Prostate gland (tissue), 2 donors: ENCODE measurements around the gene JPH3. TPM values are rescaled to one million over a fixed set of nuclear protein-coding genes. Genes with fewer than 3 reads are reported as not detected.
"Not testable (repeated sequence)": the region's sequence is repeated elsewhere in the genome, so short reads cannot be mapped to it uniquely, and the experiment has no call there.

Source experiments
- DNase-seq: peaks from one replicate; pipeline ENCODE4 v3.0.0-alpha.2; 2019; ENCODE audit warnings: low spot score
- H3K27ac ChIP-seq, 2 donors: fragments of 200-600 bp; sonication (generic); 2 replicates each; pipeline ENCODE4 v1.5.1; 2017 to 2019
- H3K27me3 ChIP-seq: fragments of 200-600 bp; sonication (generic); replicated peaks from 2 replicates; pipeline ENCODE4 v1.5.1; 2019; ENCODE audit not compliant: insufficient read depth
- H3K36me3 ChIP-seq, 2 donors: fragments of 200-600 bp; sonication (generic); 1 replicate in 1 of 2; 2 replicates in 1 of 2; pipeline versions ENCODE4 v1.5.1 to v1.8.1; 2017 to 2019
- H3K4me1 ChIP-seq: fragments of 200-600 bp; sonication (generic); replicated peaks from 2 replicates; pipeline ENCODE4 v1.5.1; 2019
- H3K4me3 ChIP-seq, 2 donors: fragments of 200-600 bp; sonication (generic); 2 replicates each; pipeline ENCODE4 v1.5.1; 2017 to 2019
- H3K9me3 ChIP-seq: fragments of 200-600 bp; sonication (generic); 2 replicates; pipeline ENCODE4 v1.5.1; 2017
- CTCF ChIP-seq, 4 experiments: fragments of 200-600 bp in 2 of 4; fragments of 450-650 bp in 2 of 4; sonication (generic) in 2 of 4; IDR thresholded peaks; 1 replicate in 3 of 4; 2 replicates in 1 of 4; pipeline ENCODE4 v1.5.1; 2016 to 2019; ENCODE audit warnings: antibody characterized with exemption in 4 of 4, mild to moderate bottlenecking in 2 of 4, moderate library complexity in 2 of 4
- POLR2A ChIP-seq: fragments of 450-650 bp; IDR thresholded peaks from one replicate; pipeline ENCODE4 v1.6.1; 2016; ENCODE audit warnings: antibody characterized with exemption, mild to moderate bottlenecking
- POLR2AphosphoS5 ChIP-seq: sonication (generic); formaldehyde crosslinking; IDR thresholded peaks from one replicate; pipeline ENCODE4 v1.6.1; 2017; ENCODE audit warnings: antibody characterized with exemption
- WGBS: methylation state at CpG from one replicate; pipeline ENCODE4 v1.1.5; 2018; 5-methylcytosine and 5-hydroxymethylcytosine counted together
- intact Hi-C: fragments of 100-400 bp; cut with DNase I; formaldehyde crosslinking; loops from one replicate; pipeline ENCODE4 v1.14.2; 2022
- total RNA-seq, 2 donors: library from RNA; depleted of rRNA; stranded (reverse); fragments of >200 nt; gene quantifications; one replicate each; pipeline ENCODE4 v1.1.0, GENCODE V29; 2016

Gene JPH3
- total RNA-seq, 2 donors from 2014 or later = 1.0 to 6.1 TPM

- WGBS = 73% methylated on average over 6 of the region's 6 CpGs
- intact Hi-C loops = no loop called here
- Histone ChIP-seq H3K27me3 (peaks cover 11% of the 10 kb centered on the region), H3K4me1 (peaks cover 7% of the 10 kb centered on the region), H3K4me3 (no peak overlapping the region), H3K36me3 (no peaks in the 10 kb centered on the region), H3K9me3 (no peaks in the 10 kb centered on the region), H3K27ac (no peak overlapping the region)
- TF ChIP-seq CTCF (IDR thresholded peaks at IDR 0.05) (no peak), POLR2A (no peak), POLR2AphosphoS5 (no peak)
- no peak for DNase-seq
Observed at GRCh38 chr16:87572959-87573358, 29.3 kb upstream of the JPH3 start.

- 61% methylated on average over 13 of the region's 13 CpGs for WGBS
- Histone ChIP-seq H3K9me3 (no peaks in the 10 kb centered on the region), H3K4me1 (peaks cover 7% of the 10 kb centered on the region), H3K27ac (no peak overlapping the region), H3K4me3 (no peak overlapping the region), H3K27me3 (peaks cover 11% of the 10 kb centered on the region), H3K36me3 (no peaks in the 10 kb centered on the region)
- intact Hi-C loops = no loop called here
- no peak for DNase-seq
- no peak for TF ChIP-seq CTCF (IDR thresholded peaks at IDR 0.05)
- TF ChIP-seq POLR2AphosphoS5 = no peak
- TF ChIP-seq POLR2A = no peak
Observed at GRCh38 chr16:87575027-87575804, 27.1 kb upstream of the JPH3 start.

- TF ChIP-seq CTCF (IDR thresholded peaks at IDR 0.05) (no peak), POLR2A (no peak), POLR2AphosphoS5 (no peak)
- no peaks in the 10 kb centered on the region for H3K4me1 ChIP-seq
- H3K9me3 ChIP-seq = no peaks in the 10 kb centered on the region
- intact Hi-C loops = no loop called here
- no peak overlapping the region for H3K4me3 ChIP-seq
- 34% methylated on average over 16 of the region's 16 CpGs for WGBS
- no peak overlapping the region for H3K27ac ChIP-seq
- DNase-seq = no peak
- no peaks in the 10 kb centered on the region for H3K36me3 ChIP-seq
- H3K27me3 ChIP-seq = peaks cover 11% of the 10 kb centered on the region
Observed at GRCh38 chr16:87576171-87576570, 26.1 kb upstream of the JPH3 start.

GRCh38 chr16:87578142-87578930 is 24.0 kb upstream of the JPH3 start:
- WGBS = 88% methylated on average over 16 of the region's 16 CpGs
- H3K27ac ChIP-seq, H3K36me3 ChIP-seq, H3K9me3 ChIP-seq, DNase-seq, intact Hi-C loops, H3K4me1 ChIP-seq, H3K4me3 ChIP-seq: not testable (repeated sequence)
- peaks cover 16% of the 10 kb centered on the region for H3K27me3 ChIP-seq

DNA sequence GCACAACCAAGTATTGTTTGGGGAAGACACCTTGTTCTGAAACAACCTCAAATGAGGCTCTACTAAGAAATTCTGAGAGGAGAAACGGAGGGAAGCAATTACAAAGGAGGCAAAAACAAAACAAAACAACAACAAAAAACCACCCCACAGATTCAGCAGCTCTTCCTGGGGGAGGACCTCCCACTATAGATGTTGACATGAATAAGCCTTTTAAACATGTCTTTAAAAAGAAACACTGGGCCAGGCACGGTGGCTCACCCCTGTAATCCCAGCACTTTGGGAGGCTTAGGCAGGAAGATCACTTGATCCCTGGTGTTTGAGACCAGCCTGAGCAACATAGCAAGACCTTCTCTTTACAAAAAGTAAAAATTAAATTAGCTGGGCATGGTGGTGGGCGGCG is 22.6 kb upstream of the JPH3 start:
- intact Hi-C loops = no loop called here
- DNase-seq = no peak
- Histone ChIP-seq H3K9me3 (no peaks in the 10 kb centered on the region), H3K4me3 (no peak overlapping the region), H3K36me3 (no peaks in the 10 kb centered on the region), H3K27me3 (peaks cover 16% of the 10 kb centered on the region), H3K27ac (no peak overlapping the region), H3K4me1 (no peaks in the 10 kb centered on the region)
- 76% methylated on average over 4 of the region's 4 CpGs for WGBS
- TF ChIP-seq POLR2AphosphoS5 = no peak
- TF ChIP-seq POLR2A = no peak
- TF ChIP-seq CTCF (IDR thresholded peaks at IDR 0.05) = no peak
